NK-92 (cell line): ENCODE results near the gene ARHGEF33.
"Not testable (repeated sequence)": the region's sequence is repeated elsewhere in the genome, so short reads cannot be mapped to it uniquely, and the experiment has no call there.

Experiments used
- DNase-seq: peaks from one replicate; lab custom pipeline; 2025; ENCODE audit not compliant: unreplicated experiment; lab: John Stamatoyannopoulos, UW

ARHGEF33 gene

GRCh38 chr2:38909872-38910271 lies 20.2 kb downstream of the ARHGEF33 start:
- DNase-seq: no peak

- DNase-seq: no peak
These were observed 21.5 kb downstream of the ARHGEF33 start for GRCh38 chr2:38911191-38911590.

DNA sequence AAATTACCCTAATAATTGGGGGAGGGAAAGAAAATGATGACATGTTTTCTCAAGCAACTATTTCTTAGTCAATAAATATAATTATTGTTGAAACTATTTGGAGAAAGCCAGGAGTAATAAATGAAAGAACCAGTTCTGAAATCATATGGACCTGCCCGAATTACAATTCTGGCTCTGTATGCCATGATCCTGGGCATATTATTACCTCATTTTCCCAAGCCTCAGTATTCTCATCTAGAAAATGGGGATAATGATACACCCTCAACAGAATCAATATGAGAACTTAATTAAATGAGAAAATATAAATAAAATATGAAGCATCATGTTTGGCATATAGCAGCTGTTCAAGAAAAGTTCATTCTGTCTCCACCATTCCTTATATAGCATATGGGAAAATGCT lies 22.9 kb downstream of the ARHGEF33 start:
- DNase-seq: no peak

- DNase-seq: no peak
These were observed 32.7 kb downstream of the ARHGEF33 start for GRCh38 chr2:38922389-38922788.

- DNase-seq: no peak
These were observed 33.2 kb downstream of the ARHGEF33 start for GRCh38 chr2:38922902-38923301.

DNA sequence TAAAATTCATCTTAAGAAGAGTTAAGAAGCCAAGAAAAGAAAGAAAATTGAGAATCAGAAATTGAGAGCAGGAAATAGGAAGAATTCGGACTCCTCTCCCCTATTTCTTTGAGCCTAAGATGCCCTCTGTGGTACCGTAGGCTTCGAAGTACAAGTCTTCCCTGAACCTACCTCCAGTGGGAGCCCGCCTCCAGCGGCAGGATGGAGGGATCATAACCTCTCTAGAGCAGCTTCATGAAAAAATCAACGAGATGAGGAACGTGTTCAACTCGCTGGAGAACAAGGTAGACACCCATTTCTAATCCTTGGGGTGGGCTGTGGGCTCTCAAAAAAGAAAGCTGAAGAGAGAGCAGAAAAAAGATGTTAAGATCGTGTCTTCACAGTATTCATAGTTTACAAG lies 36.3 kb downstream of the ARHGEF33 start:
- no peak for DNase-seq

DNA sequence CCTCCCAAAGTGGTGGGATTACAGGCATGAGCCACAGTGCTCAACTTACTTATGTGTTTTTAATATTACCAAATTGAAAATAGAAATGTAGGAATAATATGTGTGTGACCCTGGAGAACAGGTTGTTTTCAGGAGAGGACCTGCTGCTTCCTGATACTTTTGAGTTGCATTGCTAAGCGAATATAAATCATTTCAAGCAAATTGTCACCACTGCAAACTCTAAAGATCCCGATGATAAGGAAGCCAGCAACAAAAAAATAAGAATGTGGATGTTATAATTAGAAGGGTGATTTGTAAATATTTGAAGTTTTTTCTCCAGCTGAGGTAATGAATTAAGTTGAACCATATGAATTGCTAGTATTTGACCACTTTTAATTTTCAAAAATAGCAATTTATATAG lies 40.9 kb downstream of the ARHGEF33 start:
- DNase-seq: no peak

- DNase-seq: no peak
These were observed 42.9 kb downstream of the ARHGEF33 start for GRCh38 chr2:38932586-38932985.

GRCh38 chr2:38933653-38934052 lies 44.0 kb downstream of the ARHGEF33 start:
- DNase-seq: no peak

DNA sequence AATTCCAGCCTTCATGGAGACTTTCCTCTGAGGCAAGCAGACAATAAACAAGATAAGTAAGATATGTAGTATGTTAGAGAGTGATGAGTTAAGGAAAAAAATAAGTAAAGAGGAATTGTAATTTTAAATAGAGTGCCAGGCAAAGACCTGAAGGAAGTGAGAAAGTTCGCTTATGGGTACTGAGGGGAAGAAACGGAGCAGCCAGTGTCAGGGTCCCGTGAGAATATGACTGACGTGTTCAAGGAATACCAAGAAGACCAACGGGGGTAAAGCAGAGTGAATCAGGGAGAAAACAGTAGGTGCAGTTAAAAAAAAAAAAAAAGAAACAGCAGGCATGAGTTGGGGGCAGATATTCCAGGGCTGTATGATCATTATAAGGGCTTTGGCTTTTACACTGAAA lies 45.1 kb downstream of the ARHGEF33 start:
- no peak for DNase-seq

GRCh38 chr2:38935568-38936172 lies 46.0 kb downstream of the ARHGEF33 start:
- DNase-seq: no peak

- DNase-seq: not testable (repeated sequence)
These were observed 46.8 kb downstream of the ARHGEF33 start for GRCh38 chr2:38936516-38936915.

DNA sequence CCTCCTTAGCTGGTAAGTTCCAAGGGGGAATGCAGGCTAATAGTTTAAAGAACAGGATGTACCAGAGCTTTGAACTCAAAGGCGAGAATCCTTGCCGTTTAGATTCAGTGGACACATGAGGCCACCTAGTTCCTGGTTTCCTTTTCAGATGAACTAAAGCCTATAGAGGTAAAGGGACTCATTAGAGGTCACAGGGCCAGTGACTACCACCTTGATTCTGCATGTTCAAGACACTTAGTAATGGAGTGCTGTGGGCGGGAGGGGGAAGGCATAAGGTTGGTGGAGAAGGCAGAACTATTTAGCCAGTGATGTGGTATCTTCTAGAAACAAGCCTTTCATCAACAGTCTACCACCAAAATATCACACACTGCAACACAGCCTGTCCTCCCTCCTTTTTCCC lies 47.9 kb downstream of the ARHGEF33 start:
- DNase-seq: no peak

- DNase-seq: no peak
These were observed 51.1 kb downstream of the ARHGEF33 start for GRCh38 chr2:38940746-38941145.

DNA sequence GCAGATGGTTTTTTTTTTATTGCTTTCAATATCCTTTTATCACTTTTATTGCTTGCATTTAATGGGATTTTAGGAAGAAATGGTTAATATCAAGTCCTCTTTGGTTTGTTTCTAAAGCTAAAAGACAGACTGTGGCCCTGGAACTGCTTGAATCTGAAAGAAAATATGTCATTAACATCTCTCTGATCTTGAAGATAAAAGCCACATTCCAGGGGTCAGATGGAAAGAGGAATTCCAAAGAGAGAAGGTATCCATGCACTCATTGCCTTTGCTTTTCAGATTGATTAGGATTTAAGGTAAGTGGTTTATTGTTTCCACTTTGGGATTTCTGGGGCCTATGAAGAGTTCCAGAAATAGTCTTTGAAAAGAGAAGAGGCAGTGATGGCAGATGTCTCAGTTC lies 54.1 kb downstream of the ARHGEF33 start:
- DNase-seq: no peak

GRCh38 chr2:38945372-38945771 lies 55.7 kb downstream of the ARHGEF33 start:
- DNase-seq: no peak

DNA sequence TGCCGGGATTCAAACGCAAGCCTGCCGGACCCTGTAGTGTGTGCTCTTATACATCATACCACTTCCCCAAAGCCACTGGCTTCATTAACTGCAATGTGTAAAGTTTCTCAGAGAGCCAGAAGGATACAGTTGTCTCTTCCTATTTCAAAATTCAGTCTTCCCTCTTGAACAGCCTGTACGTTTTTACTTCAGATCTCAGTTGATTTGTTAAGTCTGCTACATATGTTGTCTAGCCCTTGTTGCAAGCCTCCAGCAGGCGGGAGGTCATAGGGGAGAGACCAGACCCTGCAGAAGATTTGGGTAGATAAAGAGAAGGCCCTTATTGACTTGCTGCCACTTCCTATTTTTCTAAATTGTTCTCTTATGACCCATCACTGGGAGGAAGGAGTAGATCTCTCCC lies 56.2 kb downstream of the ARHGEF33 start:
- no peak for DNase-seq

DNA sequence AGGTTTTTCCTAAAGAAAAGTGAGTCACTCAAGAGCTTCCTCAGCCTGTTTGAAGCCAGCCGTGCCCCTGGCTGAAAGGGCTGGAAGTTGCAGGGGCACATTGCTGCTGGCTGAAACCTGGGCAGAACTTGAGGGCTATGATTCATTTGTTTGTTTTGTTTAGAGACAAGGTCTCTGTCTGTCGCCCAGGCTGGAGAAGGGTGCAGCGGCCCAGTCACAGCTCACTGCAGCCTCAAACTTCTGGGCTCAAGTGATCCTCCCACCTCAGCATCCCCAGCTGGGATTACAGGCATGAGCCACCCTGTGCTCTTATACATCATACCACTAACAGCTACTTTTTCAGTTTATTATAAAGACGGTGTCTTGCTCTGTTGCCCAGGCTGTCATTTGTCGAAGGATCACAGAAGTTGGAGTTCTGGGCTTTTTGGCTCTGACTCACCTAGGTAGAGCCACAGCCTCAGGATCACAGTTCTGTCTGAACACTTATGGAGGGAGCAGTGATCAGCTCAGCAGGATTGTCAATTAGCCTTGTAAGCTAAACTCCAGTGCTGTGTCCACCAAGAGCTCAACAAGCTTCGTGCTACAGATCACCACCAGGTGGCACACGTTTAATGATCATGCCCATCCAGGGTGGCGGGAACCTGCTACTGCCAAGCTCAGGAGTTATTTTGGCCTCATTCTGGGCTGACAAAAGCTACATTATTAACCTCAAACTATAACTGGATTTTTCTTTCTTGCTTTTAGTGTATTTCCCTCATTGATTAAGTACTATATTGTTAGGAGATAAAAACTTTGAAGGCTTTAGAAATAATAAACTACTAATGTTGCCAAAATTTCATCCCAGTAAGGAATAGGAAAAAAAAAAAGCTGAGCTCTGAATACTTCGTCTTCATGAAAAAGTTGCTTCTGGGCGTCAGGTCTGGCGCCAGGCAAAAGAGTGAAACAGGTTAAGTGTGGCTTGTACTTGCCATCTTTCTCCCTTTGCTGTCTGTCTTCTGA lies 57.9 kb downstream of the ARHGEF33 start:
- DNase-seq: no peak

GRCh38 chr2:38948387-38948882 lies 58.8 kb downstream of the ARHGEF33 start:
- DNase-seq: no peak

GRCh38 chr2:38948995-38949394 lies 59.3 kb downstream of the ARHGEF33 start:
- no peak for DNase-seq

DNA sequence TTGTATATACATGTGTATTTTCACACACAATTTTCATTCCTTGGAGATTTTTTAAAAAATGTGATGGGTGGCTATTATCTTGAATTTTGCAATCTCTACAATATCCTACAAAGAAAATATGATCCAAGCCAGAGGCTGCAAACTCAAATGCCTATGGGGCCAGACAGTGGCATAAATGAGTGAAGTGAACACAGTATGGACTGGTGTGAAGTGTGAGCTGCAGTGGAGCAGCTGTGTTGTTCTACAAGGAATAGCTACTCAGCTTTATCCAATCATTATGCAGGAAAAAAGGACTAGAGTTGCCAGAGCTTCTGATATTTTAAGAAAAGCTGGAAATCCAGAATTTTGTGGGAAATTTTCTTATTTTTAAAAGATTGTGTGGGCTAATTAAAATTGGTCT lies 62.1 kb downstream of the ARHGEF33 start:
- DNase-seq: no peak

- DNase-seq: no peak
These were observed 68.3 kb downstream of the ARHGEF33 start for GRCh38 chr2:38957972-38958371.
